ENCODE results near the gene STXBP6. TPM values are rescaled to one million over a fixed set of nuclear protein-coding genes. Genes with fewer than 3 reads are reported as not detected.

The STXBP6 gene
- total RNA-seq, 1 donor from 2014 or later = 11.0 TPM

DNA sequence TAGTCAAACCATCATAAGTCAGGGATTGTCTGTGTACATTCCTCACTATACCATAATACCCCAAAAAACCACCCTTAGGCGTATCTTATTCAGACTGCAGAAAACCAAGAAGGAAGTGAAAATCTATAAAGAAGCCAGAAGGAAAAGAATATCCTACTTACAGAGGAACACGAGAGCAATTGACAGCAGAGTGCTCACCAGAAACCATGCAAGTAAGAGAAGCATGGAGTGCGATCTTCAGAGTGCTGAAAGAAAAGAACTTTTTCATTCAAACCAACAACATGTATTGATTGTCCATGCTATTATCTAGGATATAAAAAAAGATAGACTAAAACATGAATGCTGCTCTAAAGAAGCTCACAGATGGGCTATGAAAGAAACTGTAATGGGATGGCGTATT lies 50.8 kb downstream of the STXBP6 start:
- Histone ChIP-seq H3K4me2 (no peak overlapping the region), H2AFZ (replicated peaks) (no peak overlapping the region), H4K20me1 (ENCODE audit: low read depth) (no peaks in the 10 kb centered on the region), H3K27ac (no peak overlapping the region), H3K79me2 (ENCODE audit: low read depth) (no peaks in the 10 kb centered on the region), H3F3A (ENCODE audit: low read depth) (no peaks in the 10 kb centered on the region), H3K27me3 (no peaks in the 10 kb centered on the region), H3K9me3 (ENCODE audit: low read depth) (no peaks in the 10 kb centered on the region), H3K4me3 (no peak overlapping the region), H3K9ac (no peak overlapping the region), H3K36me3 (no peaks in the 10 kb centered on the region), H3K4me1 (peaks cover 10% of the 10 kb centered on the region)
- Mint-ChIP-seq H3K36me3 (no peaks in the 10 kb centered on the region), H3K9me3 (peaks cover 5% of the 10 kb centered on the region), H3K4me3 (no peak overlapping the region), H3K27ac (no peak overlapping the region), H3K4me1 (peaks cover 13% of the 10 kb centered on the region), H3K27me3 (ENCODE audit: insufficient read depth, low read depth) (no peaks in the 10 kb centered on the region)
- TF ChIP-seq, protein P1, sequence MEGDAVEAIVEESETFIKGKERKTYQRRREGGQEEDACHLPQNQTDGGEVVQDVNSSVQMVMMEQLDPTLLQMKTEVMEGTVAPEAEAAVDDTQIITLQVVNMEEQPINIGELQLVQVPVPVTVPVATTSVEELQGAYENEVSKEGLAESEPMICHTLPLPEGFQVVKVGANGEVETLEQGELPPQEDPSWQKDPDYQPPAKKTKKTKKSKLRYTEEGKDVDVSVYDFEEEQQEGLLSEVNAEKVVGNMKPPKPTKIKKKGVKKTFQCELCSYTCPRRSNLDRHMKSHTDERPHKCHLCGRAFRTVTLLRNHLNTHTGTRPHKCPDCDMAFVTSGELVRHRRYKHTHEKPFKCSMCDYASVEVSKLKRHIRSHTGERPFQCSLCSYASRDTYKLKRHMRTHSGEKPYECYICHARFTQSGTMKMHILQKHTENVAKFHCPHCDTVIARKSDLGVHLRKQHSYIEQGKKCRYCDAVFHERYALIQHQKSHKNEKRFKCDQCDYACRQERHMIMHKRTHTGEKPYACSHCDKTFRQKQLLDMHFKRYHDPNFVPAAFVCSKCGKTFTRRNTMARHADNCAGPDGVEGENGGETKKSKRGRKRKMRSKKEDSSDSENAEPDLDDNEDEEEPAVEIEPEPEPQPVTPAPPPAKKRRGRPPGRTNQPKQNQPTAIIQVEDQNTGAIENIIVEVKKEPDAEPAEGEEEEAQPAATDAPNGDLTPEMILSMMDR (IDR thresholded peaks at IDR 0.05) = no peak
- TF ChIP-seq EZH2phosphoT487 (IDR thresholded peaks at IDR 0.05) (no peak), EZH2 (IDR thresholded peaks at IDR 0.05) (no peak)
- no peak for DNase-seq (ENCODE audit: low spot score)

DNA sequence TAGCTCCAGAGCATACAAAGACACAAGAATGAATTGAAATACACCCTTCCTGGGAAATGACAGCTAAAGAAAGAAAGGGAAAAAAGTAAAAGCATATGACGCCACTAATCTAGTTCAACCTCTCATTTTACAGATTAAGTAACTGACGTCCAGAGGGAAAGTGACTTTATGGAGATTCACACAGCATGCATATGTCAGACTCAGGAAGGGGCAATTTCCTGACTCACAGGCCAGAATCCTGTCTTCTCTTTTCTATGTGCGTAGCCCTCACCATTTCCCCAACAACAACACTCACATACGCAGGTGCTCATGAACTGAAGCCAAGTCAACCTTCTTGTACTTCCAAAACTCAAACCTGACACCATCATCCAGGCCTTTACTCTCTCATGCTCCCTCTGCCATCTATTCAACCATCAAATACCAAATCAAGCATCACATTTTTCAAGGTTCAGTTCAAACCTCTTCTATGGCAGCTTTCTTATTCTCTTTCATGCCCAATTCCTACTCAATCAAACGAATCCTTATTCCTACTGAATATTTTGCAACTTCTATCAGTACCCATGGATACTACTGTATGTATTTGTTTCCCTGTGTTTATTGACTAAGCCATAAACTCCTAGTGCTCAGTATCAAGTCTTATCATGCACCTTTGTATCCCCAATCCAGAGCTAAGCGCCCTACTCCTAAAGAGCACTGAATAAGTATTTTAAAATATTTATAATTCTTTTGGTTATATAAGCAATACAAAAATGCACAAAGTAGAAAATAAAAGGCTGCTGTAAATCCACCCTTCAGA lies 52.8 kb downstream of the STXBP6 start:
- Mint-ChIP-seq H3K27ac (no peak overlapping the region), H3K4me1 (no peaks in the 10 kb centered on the region), H3K4me3 (no peak overlapping the region), H3K36me3 (no peaks in the 10 kb centered on the region), H3K9me3 (peaks cover 5% of the 10 kb centered on the region), H3K27me3 (ENCODE audit: insufficient read depth, low read depth) (no peaks in the 10 kb centered on the region)
- no peak overlapping the region for H3K4me2 ChIP-seq
- no peaks in the 10 kb centered on the region for H3K4me1 ChIP-seq
- H3F3A ChIP-seq (ENCODE audit: low read depth) = no peaks in the 10 kb centered on the region
- H3K9ac ChIP-seq = no peak overlapping the region
- H3K4me3 ChIP-seq = no peak overlapping the region
- DNase-seq (ENCODE audit: low spot score) = no peak
- no peaks in the 10 kb centered on the region for H3K27me3 ChIP-seq
- TF ChIP-seq, protein P1 (IDR thresholded peaks at IDR 0.05) = no peak
- no peak for TF ChIP-seq EZH2 (IDR thresholded peaks at IDR 0.05)
- no peak for TF ChIP-seq EZH2phosphoT487 (IDR thresholded peaks at IDR 0.05)
- no peaks in the 10 kb centered on the region for H3K36me3 ChIP-seq
- no peak overlapping the region for H3K27ac ChIP-seq
- no peaks in the 10 kb centered on the region for H4K20me1 ChIP-seq (ENCODE audit: low read depth)
- no peak overlapping the region for H2AFZ ChIP-seq (replicated peaks)
- H3K79me2 ChIP-seq (ENCODE audit: low read depth) = no peaks in the 10 kb centered on the region
- no peaks in the 10 kb centered on the region for H3K9me3 ChIP-seq (ENCODE audit: low read depth)

DNA sequence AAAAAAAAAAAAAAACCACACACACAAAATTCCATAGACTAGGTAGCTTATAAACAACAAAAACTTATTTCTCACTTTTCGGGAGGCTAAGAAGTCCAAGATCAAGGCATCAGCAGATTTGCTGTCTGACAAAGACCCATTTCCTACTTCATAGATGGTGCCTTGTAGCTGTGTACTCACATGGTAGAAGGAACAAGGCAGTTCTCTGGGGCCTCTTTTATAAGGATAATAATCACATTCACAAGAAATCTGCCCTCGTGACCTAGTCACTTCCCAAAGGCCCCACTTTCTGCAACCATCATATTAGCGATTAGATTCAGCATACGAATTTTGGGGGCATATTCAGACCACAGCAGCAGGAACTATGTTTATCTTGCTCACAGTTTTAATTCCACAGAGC lies 54.9 kb downstream of the STXBP6 start:
- no peak overlapping the region for H3K4me3 Mint-ChIP-seq
- H3K9me3 ChIP-seq (ENCODE audit: low read depth) = no peaks in the 10 kb centered on the region
- H4K20me1 ChIP-seq (ENCODE audit: low read depth) = no peaks in the 10 kb centered on the region
- TF ChIP-seq, protein P1 (IDR thresholded peaks at IDR 0.05) = no peak
- TF ChIP-seq EZH2phosphoT487 (IDR thresholded peaks at IDR 0.05) (no peak), EZH2 (IDR thresholded peaks at IDR 0.05) (no peak)
- no peaks in the 10 kb centered on the region for H3F3A ChIP-seq (ENCODE audit: low read depth)
- H3K36me3 ChIP-seq = no peaks in the 10 kb centered on the region
- H3K9ac ChIP-seq = no peak overlapping the region
- H3K27me3 ChIP-seq = no peaks in the 10 kb centered on the region
- H3K27me3 Mint-ChIP-seq (ENCODE audit: insufficient read depth, low read depth) = no peaks in the 10 kb centered on the region
- H3K4me1 ChIP-seq = no peaks in the 10 kb centered on the region
- no peaks in the 10 kb centered on the region for H3K79me2 ChIP-seq (ENCODE audit: low read depth)
- H3K27ac ChIP-seq = no peak overlapping the region
- H2AFZ ChIP-seq (replicated peaks) = no peak overlapping the region
- H3K4me1 Mint-ChIP-seq = no peaks in the 10 kb centered on the region
- no peak for DNase-seq (ENCODE audit: low spot score)
- H3K36me3 Mint-ChIP-seq = no peaks in the 10 kb centered on the region
- no peak overlapping the region for H3K4me3 ChIP-seq
- no peak overlapping the region for H3K27ac Mint-ChIP-seq
- peaks cover 5% of the 10 kb centered on the region for H3K9me3 Mint-ChIP-seq
- no peak overlapping the region for H3K4me2 ChIP-seq

All from neural progenitor cell (in vitro differentiated cells).